WTC11 (cell line): Measurements from ENCODE around the gene AKR1B15.

Experiments used
- CTCF ChIP-seq: fragments of 200-600 bp; IDR thresholded peaks from 2 replicates; pipeline ENCODE4 v1.8.0; 2022; ENCODE audit warnings: antibody characterized with exemption
- E2F4 ChIP-seq: sonication (generic); formaldehyde crosslinking; IDR thresholded peaks from 2 replicates; pipeline ENCODE4 v1.8.1; 2022; ENCODE audit warnings: low read depth, mild to moderate bottlenecking, moderate library complexity, missing genetic modification reagents, borderline replicate concordance
- ZNF317 ChIP-seq: sonication (generic); formaldehyde crosslinking; IDR thresholded peaks from 2 replicates; pipeline ENCODE4 v1.8.1; 2023; ENCODE audit warnings: low read depth, mild to moderate bottlenecking, moderate library complexity, missing genetic modification reagents, borderline replicate concordance
- TF ChIP-seq, protein P1 (sequence below): sonication (generic); formaldehyde crosslinking; IDR thresholded peaks from 2 replicates; pipeline ENCODE4 v1.8.0; 2022; ENCODE audit warnings: mild to moderate bottlenecking, missing genetic modification reagents
- TF ChIP-seq, protein P2 (sequence below): sonication (generic); formaldehyde crosslinking; IDR thresholded peaks from 2 replicates; pipeline ENCODE4 v1.8.1; 2023; ENCODE audit warnings: mild to moderate bottlenecking, missing genetic modification reagents, moderate library complexity

- TF ChIP-seq CTCF (no peak), E2F4 (no peak), ZNF317 (no peak)
- TF ChIP-seq, protein P1, sequence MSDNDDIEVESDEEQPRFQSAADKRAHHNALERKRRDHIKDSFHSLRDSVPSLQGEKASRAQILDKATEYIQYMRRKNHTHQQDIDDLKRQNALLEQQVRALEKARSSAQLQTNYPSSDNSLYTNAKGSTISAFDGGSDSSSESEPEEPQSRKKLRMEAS (CRISPR knock-in tag) = no peak
- TF ChIP-seq, protein P2, sequence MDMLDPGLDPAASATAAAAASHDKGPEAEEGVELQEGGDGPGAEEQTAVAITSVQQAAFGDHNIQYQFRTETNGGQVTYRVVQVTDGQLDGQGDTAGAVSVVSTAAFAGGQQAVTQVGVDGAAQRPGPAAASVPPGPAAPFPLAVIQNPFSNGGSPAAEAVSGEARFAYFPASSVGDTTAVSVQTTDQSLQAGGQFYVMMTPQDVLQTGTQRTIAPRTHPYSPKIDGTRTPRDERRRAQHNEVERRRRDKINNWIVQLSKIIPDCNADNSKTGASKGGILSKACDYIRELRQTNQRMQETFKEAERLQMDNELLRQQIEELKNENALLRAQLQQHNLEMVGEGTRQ (CRISPR knock-in tag) = no peak
Observed at GRCh38 chr7:134616611-134617010, 67.7 kb downstream of the AKR1B15 start.
